HCT116 (cell line): ENCODE results near the gene COX10.

ENCODE experiments used
- CBX3 ChIP-seq: IDR thresholded peaks from 2 replicates; pipeline ENCODE4 v1.6.1; 2012; ENCODE audit warnings: low read depth
- POLR2A ChIP-seq: IDR thresholded peaks from 2 replicates; pipeline ENCODE4 v1.7.0; 2011; ENCODE audit warnings: borderline replicate concordance; ENCODE audit not compliant: insufficient read depth, insufficient read length; ENCODE audit errors: extremely low read depth
- POLR2AphosphoS5 ChIP-seq: IDR thresholded peaks from 2 replicates; pipeline ENCODE4 v1.6.1; 2011; ENCODE audit warnings: mild to moderate bottlenecking, low read depth, low read length, moderate library complexity
- SP1 ChIP-seq: IDR thresholded peaks from 2 replicates; pipeline ENCODE4 v1.6.1; 2012; ENCODE audit warnings: low read depth
- SRF ChIP-seq: IDR thresholded peaks from 2 replicates; pipeline ENCODE4 v1.6.1; 2012; ENCODE audit warnings: low read depth
- YY1 ChIP-seq: IDR thresholded peaks from 2 replicates; pipeline ENCODE4 v1.6.1; 2011; ENCODE audit warnings: low read length, low read depth, moderate library complexity, mild to moderate bottlenecking; ENCODE audit not compliant: insufficient replicate concordance; ENCODE audit errors: extremely low read depth
- TF ChIP-seq, protein P1 (sequence below), 3 experiments: fragments of 200-600 bp in 1 of 3; sonication (generic) in 1 of 3; IDR thresholded peaks in 2 of 3; conservative IDR thresholded peaks in 1 of 3; 2 replicates each; pipeline ENCODE4 v1.5.1; 2012 to 2017; ENCODE audit warnings: low read depth in 2 of 3, low read length in 2 of 3, antibody characterized with exemption in 1 of 3, borderline replicate concordance in 1 of 3, control low read depth in 1 of 3, mild to moderate bottlenecking in 1 of 3, mixed read lengths in 1 of 3, mixed run types in 1 of 3, moderate library complexity in 1 of 3; ENCODE audit not compliant: insufficient read depth in 1 of 3
- TF ChIP-seq, protein P2 (sequence below): IDR thresholded peaks from 2 replicates; pipeline ENCODE4 v1.6.1; 2012

DNA sequence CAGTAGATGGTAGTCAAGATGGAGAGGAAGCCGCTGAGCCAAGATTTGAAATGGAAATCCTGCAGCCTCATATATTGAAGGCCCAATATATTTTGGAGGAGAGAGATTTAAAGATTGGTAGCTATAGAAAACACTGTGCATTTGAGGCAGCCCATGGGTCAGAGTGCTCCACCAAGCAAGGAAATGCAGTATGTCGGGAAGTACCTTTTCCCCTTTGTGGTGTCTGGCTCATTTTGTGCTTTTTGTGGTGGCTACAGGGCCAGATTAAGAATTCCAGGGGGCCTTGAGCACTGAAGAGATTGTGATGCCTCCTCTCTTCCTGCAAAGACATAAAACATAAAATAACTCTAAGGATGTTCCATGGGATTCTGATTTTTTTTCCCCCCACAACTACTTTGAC, 127.8 kb downstream of the COX10 start:
- no peak for TF ChIP-seq POLR2AphosphoS5
- TF ChIP-seq POLR2A: no peak
- TF ChIP-seq, protein P1, sequence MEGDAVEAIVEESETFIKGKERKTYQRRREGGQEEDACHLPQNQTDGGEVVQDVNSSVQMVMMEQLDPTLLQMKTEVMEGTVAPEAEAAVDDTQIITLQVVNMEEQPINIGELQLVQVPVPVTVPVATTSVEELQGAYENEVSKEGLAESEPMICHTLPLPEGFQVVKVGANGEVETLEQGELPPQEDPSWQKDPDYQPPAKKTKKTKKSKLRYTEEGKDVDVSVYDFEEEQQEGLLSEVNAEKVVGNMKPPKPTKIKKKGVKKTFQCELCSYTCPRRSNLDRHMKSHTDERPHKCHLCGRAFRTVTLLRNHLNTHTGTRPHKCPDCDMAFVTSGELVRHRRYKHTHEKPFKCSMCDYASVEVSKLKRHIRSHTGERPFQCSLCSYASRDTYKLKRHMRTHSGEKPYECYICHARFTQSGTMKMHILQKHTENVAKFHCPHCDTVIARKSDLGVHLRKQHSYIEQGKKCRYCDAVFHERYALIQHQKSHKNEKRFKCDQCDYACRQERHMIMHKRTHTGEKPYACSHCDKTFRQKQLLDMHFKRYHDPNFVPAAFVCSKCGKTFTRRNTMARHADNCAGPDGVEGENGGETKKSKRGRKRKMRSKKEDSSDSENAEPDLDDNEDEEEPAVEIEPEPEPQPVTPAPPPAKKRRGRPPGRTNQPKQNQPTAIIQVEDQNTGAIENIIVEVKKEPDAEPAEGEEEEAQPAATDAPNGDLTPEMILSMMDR (IDR thresholded peaks at IDR 0.05 in 2 of 3, conservative IDR thresholded peaks at IDR 0.05 in 1 of 3; ENCODE audit: borderline replicate concordance in 1 of 3, insufficient read depth in 1 of 3, low read depth in 2 of 3, low read length in 2 of 3): no peak
- TF ChIP-seq, protein P2, sequence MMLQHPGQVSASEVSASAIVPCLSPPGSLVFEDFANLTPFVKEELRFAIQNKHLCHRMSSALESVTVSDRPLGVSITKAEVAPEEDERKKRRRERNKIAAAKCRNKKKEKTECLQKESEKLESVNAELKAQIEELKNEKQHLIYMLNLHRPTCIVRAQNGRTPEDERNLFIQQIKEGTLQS: no peak
- TF ChIP-seq SRF: no peak
- no peak for TF ChIP-seq SP1
- no peak for TF ChIP-seq YY1
- TF ChIP-seq CBX3: no peak
